Osteocyte (in vitro differentiated cells): ENCODE results near the gene CLPTM1L. TPM values are rescaled to one million over a fixed set of nuclear protein-coding genes. Genes with fewer than 3 reads are reported as not detected.

ENCODE experiments used
- DNase-seq: peaks from one replicate; pipeline ENCODE4 v3.0.0; 2021; ENCODE audit warnings: mixed read lengths; ENCODE audit not compliant: unreplicated experiment; ENCODE audit errors: extremely low spot score
- H3K27ac Mint-ChIP-seq: one replicate; pipeline ENCODE4 v1.8.0; 2021; ENCODE audit warnings: mild to moderate bottlenecking, mixed read lengths; ENCODE audit not compliant: unreplicated experiment
- H3K27me3 Mint-ChIP-seq: one replicate; pipeline ENCODE4 v1.8.0; 2021; ENCODE audit warnings: mixed read lengths; ENCODE audit not compliant: unreplicated experiment
- H3K36me3 Mint-ChIP-seq: one replicate; pipeline ENCODE4 v1.8.0; 2021; ENCODE audit warnings: mixed read lengths; ENCODE audit not compliant: unreplicated experiment
- H3K4me1 Mint-ChIP-seq: one replicate; pipeline ENCODE4 v1.8.0; 2021; ENCODE audit warnings: mixed read lengths; ENCODE audit not compliant: unreplicated experiment
- H3K4me3 Mint-ChIP-seq: one replicate; pipeline ENCODE4 v1.8.0; 2021; ENCODE audit warnings: mild to moderate bottlenecking, moderate library complexity, mixed read lengths; ENCODE audit not compliant: unreplicated experiment
- H3K9me3 Mint-ChIP-seq: one replicate; pipeline ENCODE4 v1.8.0; 2021; ENCODE audit warnings: mixed read lengths; ENCODE audit not compliant: unreplicated experiment
- CTCF ChIP-seq: fragments of 200-600 bp; sonication (generic); IDR thresholded peaks from 2 replicates; pipeline ENCODE4 v1.5.0; 2021; ENCODE audit warnings: antibody characterized with exemption, mild to moderate bottlenecking, moderate library complexity
- total RNA-seq: library from RNA; stranded (reverse); gene quantifications from 2 replicates; pipeline ENCODE4 v1.2.1, GENCODE V29; 2021

CLPTM1L gene
- total RNA-seq, 1 donor from 2014 or later = 93.1 TPM

DNA sequence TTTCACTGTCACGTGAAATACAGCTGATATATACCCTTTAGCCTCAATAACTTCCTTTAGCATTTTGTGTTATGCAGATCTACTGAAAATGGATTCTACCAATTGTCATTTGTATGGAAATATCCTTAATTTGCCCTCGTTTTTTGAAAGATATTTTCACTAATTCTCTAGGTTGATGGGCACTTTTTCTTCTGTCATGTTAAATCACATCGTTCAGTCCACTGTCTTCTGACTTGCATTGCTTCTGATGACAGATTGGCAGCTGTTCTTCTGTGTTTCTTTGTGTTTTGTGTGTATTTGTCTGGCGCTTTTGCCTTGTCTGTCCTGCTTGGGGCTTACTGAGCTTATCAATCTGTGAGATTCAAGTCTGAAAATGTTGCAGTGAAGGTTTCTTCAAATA is 9.7 kb upstream of the CLPTM1L start:
- Mint-ChIP-seq H3K9me3 (no peaks in the 10 kb centered on the region), H3K4me3 (no peak overlapping the region), H3K36me3 (no peaks in the 10 kb centered on the region), H3K27me3 (peaks cover 24% of the 10 kb centered on the region), H3K4me1 (no peaks in the 10 kb centered on the region), H3K27ac (no peak overlapping the region)
- TF ChIP-seq CTCF = no peak
- no peak for DNase-seq

- H3K9me3 Mint-ChIP-seq = no peaks in the 10 kb centered on the region
- peaks cover 24% of the 10 kb centered on the region for H3K27me3 Mint-ChIP-seq
- H3K4me3 Mint-ChIP-seq = no peak overlapping the region
- no peak overlapping the region for H3K27ac Mint-ChIP-seq
- no peak for DNase-seq
- no peak for TF ChIP-seq CTCF
- no peaks in the 10 kb centered on the region for H3K4me1 Mint-ChIP-seq
- H3K36me3 Mint-ChIP-seq = no peaks in the 10 kb centered on the region
These were observed 7.6 kb upstream of the CLPTM1L start for GRCh38 chr5:1352231-1353219.

- no peaks in the 10 kb centered on the region for H3K36me3 Mint-ChIP-seq
- no peaks in the 10 kb centered on the region for H3K9me3 Mint-ChIP-seq
- no peak overlapping the region for H3K4me3 Mint-ChIP-seq
- peaks cover 1% of the 10 kb centered on the region for H3K4me1 Mint-ChIP-seq
- DNase-seq = no peak
- peaks cover 20% of the 10 kb centered on the region for H3K27me3 Mint-ChIP-seq
- H3K27ac Mint-ChIP-seq = no peak overlapping the region
- TF ChIP-seq CTCF = no peak
These were observed 6.3 kb upstream of the CLPTM1L start for GRCh38 chr5:1351156-1351555.

- no peak for DNase-seq
- Mint-ChIP-seq H3K27ac (no peak overlapping the region), H3K4me3 (no peak overlapping the region), H3K4me1 (peaks cover 8% of the 10 kb centered on the region), H3K9me3 (no peaks in the 10 kb centered on the region), H3K27me3 (peaks cover 10% of the 10 kb centered on the region), H3K36me3 (no peaks in the 10 kb centered on the region)
- TF ChIP-seq CTCF = no peak
These were observed 4.3 kb upstream of the CLPTM1L start for GRCh38 chr5:1349246-1349645.

- Mint-ChIP-seq H3K27ac (no peak overlapping the region), H3K27me3 (peaks cover 9% of the 10 kb centered on the region), H3K4me3 (no peak overlapping the region), H3K4me1 (peaks cover 11% of the 10 kb centered on the region), H3K9me3 (no peaks in the 10 kb centered on the region), H3K36me3 (no peaks in the 10 kb centered on the region)
- TF ChIP-seq CTCF = no peak
- no peak for DNase-seq
These were observed 4.0 kb upstream of the CLPTM1L start for GRCh38 chr5:1348986-1349245.
